ENCODE measurements around the gene EGFR. TPM values are rescaled to one million over a fixed set of nuclear protein-coding genes. Genes with fewer than 3 reads are reported as not detected.

The EGFR gene
- total RNA-seq, 1 donor from 2014 or later: 12.8 TPM

DNA sequence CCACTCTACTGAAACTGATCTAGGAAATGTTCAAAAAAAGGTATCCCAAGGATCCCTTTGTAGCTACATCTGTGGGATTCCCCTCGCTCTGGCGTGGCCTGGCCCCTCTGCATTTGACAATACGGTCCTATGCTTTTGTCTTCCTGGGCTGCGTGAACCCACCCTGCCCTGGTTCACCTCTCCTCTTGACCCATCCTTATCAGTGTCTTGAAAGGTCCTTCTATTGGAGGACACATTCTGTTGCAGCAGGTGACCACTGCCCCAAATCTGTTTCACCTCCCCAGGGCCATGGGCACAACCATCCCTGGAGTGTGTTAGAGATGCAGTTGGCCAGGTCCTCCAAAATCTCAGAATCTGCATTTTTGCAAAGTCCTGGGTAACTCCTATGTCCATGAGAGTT lies 100.8 kb downstream of the EGFR start:
- TF ChIP-seq CTCF (IDR thresholded peaks at IDR 0.05; ENCODE audit: partially characterized antibody, unreplicated experiment): no peak

DNA sequence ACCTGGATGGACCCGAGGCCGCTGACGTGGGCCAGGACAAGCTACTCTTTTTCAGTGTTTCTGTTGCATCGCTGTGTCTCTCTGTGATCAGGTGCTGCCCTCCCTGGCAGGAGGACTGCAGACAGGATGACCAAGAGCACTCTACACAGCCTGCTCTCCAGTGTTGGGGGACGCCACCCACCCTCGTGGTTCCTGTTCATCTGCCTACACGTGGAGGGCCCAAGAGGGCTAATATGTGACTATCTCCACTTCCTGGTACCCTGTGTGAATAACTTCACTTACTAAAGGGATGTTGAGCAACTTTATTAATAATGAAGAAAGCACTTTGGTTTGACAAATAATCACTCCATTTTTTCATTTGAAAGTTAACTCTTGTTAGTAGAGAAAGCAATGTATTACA lies 101.3 kb downstream of the EGFR start:
- Mint-ChIP-seq H3K9me3 (ENCODE audit: unreplicated experiment) (peaks cover 4% of the 10 kb centered on the region), H3K27ac (ENCODE audit: unreplicated experiment) (no peak overlapping the region), H3K4me3 (ENCODE audit: unreplicated experiment) (no peak overlapping the region), H3K27me3 (ENCODE audit: unreplicated experiment) (peaks cover 3% of the 10 kb centered on the region), H3K4me1 (ENCODE audit: low read depth, unreplicated experiment) (peaks cover 8% of the 10 kb centered on the region), H3K36me3 (ENCODE audit: unreplicated experiment) (peaks cover 7% of the 10 kb centered on the region)
- no peak for DNase-seq
- no peak for TF ChIP-seq CTCF (IDR thresholded peaks at IDR 0.05; ENCODE audit: partially characterized antibody, unreplicated experiment)

More for the DNA sequence above, 100.8 kb downstream of the EGFR start:
- H3K4me3 Mint-ChIP-seq (ENCODE audit: unreplicated experiment): no peak overlapping the region
- peaks cover 6% of the 10 kb centered on the region for H3K4me1 Mint-ChIP-seq (ENCODE audit: low read depth, unreplicated experiment)
- peaks cover 3% of the 10 kb centered on the region for H3K27me3 Mint-ChIP-seq (ENCODE audit: unreplicated experiment)
- DNase-seq: no peak
- no peak overlapping the region for H3K27ac Mint-ChIP-seq (ENCODE audit: unreplicated experiment)
- H3K36me3 Mint-ChIP-seq (ENCODE audit: unreplicated experiment): peaks cover 7% of the 10 kb centered on the region
- peaks cover 4% of the 10 kb centered on the region for H3K9me3 Mint-ChIP-seq (ENCODE audit: unreplicated experiment)

DNA sequence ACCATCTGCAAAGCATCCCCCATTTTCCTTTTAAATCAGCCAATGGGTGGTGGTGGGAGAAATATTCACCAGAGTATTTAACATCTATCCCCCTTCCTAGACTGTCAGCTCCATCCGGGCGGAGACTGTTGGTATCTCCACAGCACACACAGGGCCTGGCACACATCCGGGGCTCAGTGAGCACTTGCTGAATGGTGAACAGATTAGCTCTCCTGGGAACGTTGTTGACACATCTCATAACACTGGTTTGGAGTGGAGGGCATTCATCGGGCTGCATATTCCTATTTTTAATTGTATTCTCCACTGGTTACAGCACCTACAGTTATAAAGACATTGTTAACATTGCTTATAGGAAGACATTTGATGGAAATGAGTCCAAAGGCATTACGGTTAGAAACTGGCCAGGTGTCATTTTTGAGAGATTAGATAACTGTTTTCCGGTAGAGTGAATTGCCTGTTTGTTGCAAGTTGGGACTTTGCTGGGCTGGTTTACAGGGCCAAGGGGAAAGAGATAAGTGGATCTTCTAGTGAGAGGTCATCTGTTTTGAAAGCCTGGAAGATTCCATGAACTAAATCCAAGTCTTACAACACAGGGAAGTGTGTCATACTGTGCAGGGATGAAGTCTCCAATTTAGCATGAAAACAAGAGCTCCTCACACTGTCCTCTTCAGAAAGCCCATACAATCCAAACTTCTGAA lies 101.8 kb downstream of the EGFR start:
- Mint-ChIP-seq H3K36me3 (ENCODE audit: unreplicated experiment) (peaks cover 7% of the 10 kb centered on the region), H3K4me1 (ENCODE audit: low read depth, unreplicated experiment) (peaks cover 8% of the 10 kb centered on the region), H3K27me3 (ENCODE audit: unreplicated experiment) (peaks cover 3% of the 10 kb centered on the region), H3K9me3 (ENCODE audit: unreplicated experiment) (peaks cover 4% of the 10 kb centered on the region), H3K4me3 (ENCODE audit: unreplicated experiment) (no peak overlapping the region), H3K27ac (ENCODE audit: unreplicated experiment) (no peak overlapping the region)
- no peak for TF ChIP-seq CTCF (IDR thresholded peaks at IDR 0.05; ENCODE audit: partially characterized antibody, unreplicated experiment)
- no peak for DNase-seq

- peaks cover 5% of the 10 kb centered on the region for H3K27me3 Mint-ChIP-seq (ENCODE audit: unreplicated experiment)
Measured at GRCh38 chr7:55121249-55121648, 102.4 kb downstream of the EGFR start.

More at GRCh38 chr7:55121249-55121648, 102.4 kb downstream of the EGFR start:
- Mint-ChIP-seq H3K9me3 (ENCODE audit: unreplicated experiment) (peaks cover 7% of the 10 kb centered on the region), H3K36me3 (ENCODE audit: unreplicated experiment) (peaks cover 7% of the 10 kb centered on the region), H3K27ac (ENCODE audit: unreplicated experiment) (no peak overlapping the region), H3K4me1 (ENCODE audit: low read depth, unreplicated experiment) (peaks cover 8% of the 10 kb centered on the region), H3K4me3 (ENCODE audit: unreplicated experiment) (no peak overlapping the region)
- TF ChIP-seq CTCF (IDR thresholded peaks at IDR 0.05; ENCODE audit: partially characterized antibody, unreplicated experiment): no peak
- DNase-seq: no peak
